Dedifferentiated amniotic fluid mesenchymal stem cell (primary cell): ENCODE measurements around the gene MYO5A.
"Not testable (repeated sequence)": the region's sequence is repeated elsewhere in the genome, so short reads cannot be mapped to it uniquely, and the experiment has no call there.

ENCODE experiments used
- DNase-seq: peaks from one replicate; pipeline ENCODE4 v3.0.0-alpha.2; 2016; ENCODE audit errors: extremely low spot score

The MYO5A gene

DNA sequence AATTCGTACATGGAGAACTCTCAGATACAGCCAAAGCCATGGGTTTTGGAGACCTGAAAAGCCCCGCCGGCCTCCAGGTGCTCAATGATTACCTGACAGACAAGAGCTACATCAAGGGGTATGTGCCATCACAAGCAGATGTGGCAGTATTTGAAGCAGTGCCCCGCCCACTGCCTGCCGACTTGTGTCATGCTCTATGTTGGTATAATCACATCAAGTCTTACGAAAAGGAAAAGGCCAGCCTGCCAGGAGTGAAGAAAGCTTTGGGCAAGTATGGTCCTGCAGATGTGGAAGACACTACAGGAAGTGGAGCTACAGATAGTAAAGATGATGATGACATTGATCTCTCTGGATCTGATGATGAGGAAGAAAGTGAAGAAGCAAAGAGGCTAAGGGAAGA, 23.5 kb downstream of the MYO5A start:
- DNase-seq: no peak

DNA sequence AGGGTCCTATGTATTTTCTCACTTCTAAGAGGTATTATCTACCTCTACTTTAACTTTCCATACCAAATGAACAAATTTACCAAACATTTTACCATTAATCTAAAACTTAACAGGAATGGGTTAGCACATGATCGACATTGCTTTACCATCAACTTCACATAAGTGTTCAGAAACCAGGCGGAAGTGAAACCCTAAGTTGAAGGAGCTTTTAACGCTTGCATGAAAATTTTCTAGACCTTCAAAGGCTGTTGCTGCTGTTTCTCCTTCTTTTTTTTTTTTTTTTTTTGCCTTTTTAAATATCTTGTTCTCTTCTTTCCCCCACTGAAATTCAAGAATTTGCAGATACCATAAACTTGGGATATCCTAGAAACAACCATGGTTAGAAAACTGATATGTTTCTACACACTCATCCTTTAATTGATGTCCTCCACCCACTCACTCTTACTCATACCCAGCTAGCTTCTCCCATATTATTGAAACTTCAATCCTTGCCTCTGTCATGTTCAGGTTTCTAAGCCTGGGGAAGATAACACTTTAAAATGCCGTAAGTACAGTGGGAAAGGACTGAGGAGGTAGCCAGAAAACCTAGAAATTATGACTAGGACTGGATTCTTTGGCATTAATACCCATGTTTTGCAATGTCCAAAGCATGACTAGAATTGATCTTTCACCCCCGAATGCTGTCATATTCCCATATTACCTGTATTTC, 24.7 kb downstream of the MYO5A start:
- no peak for DNase-seq

DNA sequence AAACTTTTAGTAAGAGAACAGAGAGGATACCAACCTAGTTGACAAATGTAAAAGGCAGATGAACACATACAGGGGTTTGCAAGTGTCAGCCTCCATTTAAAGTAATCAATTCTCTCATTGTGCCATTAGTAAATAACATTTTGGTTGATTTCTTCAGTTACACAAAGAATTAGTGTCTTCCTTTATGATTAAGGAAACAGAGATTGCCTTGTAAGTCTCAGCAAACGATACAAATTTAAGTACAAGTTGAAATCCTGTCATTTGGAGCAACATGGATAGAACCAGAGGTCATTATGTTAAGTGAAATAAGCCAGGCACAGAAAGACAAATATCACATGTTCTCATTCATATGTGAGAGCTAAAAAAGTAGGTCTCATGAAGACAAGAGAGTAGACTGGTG, 26.1 kb downstream of the MYO5A start:
- DNase-seq: no peak

DNA sequence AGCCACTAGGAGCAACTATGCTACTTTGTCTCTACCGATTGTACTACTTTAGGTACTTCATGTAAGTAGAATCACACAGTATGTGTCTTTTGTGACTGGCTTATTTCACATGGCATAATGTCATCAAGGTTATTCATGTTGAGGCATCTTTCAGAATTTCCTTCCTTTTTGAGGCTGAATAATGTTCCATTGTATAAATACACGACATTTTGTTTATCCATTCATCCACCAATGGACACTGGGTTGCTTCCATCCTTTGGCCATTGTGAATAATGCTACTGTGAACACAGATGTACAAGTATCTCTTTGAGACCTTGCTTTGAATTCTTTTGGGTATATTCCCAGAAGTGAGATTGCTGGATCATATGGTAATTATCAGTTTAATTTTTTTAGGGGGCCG, 29.2 kb downstream of the MYO5A start:
- no peak for DNase-seq

DNA sequence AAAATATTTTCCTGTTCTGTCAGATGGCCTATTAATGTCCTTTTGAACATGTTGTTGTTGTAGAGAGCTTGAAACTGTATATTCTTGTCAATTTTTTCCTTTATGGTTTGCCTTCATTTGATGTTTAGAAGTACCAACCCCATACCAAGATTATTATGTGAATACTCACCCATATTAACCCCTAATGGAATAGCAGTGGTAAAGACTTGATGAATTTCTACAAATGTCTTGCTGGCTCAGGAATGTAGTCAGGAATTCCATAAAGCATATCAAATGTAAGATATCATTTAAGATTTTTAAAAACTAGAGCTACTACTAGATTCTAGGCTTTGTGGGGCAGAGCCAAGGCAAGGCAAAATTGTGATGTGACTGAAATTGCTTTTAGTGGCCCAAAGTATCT, 30.0 kb downstream of the MYO5A start:
- DNase-seq: no peak

DNA sequence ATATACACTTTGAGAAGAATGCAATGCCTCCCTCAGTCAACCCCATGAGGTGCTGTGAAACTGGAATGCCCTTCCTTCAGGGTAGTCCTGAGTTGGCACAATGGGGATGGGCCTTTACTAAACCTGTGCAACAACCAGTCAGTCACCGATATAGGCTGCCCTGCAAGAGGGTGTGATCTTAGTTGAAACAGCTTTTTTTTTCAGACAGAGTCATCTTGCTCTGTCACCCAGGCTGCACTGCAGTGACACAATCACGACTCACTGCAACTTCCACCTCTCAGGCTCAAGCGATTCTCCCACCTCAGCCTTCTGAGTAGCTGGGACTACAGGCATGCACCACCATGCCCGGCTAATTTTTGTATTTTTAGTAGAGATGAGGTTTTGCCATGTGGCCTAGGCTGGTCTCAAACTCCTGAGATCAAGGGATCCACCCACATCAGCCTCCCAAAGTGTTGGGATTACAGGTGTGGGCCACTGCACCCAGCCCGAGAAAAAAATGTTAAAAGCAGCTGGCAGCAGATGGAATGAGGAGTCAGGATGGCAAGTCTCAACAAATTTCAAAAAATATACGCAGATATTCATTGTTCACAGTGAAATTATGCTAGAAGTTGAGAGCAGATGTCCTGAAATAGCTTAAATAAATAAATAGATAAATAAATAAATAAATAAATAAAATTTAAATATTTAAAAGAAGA, 31.8 kb downstream of the MYO5A start:
- no peak for DNase-seq

DNA sequence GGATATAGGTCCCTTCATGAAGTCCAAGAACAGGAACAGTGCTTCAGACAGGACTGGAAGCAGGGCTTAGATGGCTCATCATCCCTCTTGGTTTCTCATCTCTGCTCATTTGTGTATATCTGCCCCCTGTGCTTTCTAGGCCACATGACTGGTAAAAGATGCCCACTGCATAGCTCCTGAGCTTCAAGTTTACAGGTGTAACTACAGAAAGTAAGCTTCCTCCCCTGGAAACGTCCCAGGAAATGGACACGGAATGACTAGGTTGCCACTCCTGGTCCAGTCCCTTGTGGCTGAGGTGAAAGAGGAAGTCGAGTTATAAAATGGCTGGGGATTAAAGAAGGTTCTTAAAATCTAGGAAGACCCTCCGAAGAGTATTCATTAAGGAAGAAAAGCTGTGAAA, 32.5 kb downstream of the MYO5A start:
- no peak for DNase-seq

DNA sequence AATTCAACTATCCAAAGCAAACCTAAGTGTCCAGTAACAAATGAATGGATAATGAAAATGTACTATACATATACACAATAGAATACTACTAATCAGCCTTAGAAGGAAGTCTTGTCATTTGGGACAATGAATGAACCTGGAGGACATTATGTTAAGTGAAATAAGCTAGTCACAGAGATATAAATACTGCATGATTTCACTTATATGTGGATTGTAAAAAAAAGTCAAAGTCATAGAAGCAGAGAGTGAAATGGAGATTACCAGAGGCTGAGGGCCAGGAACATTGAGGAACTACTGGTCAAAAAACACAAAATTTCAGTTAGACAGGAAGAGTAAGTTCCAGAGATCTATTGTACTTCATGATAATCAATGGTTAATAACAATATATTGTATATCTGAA, 33.6 kb downstream of the MYO5A start:
- no peak for DNase-seq

DNA sequence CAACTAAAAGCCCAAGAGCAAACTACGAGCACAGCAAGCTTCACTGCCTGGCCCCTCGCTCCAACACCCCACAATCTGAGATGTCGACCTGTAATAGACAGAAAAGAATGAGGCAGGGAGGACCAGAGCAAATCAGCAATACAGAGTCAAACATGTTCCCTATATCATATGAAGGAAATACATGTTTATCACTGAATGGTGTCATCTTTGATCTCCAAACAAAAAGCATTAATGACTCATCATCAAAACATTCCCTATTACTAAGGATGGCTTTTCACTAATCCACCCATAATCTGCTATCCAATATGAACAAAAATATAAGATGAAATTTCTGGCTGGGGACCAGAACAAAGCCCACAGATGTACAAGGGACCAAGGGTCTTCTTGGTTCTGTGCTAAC, 34.7 kb downstream of the MYO5A start:
- DNase-seq: no peak

DNA sequence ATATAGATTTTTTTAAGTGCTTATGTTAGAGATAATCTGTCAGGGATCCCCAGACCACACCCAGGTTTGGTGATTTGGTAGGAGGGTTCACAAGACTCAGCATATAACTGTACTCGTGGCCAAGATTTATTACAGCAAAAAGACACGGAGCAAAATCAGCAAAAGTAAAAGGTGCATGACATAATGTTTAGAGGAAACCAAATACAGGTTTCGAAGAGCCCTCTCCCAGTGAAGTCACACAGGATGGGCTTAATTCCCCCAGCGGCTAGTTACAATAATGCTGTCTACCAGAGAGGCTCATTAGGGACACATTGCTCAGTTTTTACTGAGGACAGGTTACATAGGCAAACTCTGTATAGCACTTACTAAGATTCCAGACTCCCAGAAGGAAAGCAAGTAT, 36.5 kb downstream of the MYO5A start:
- no peak for DNase-seq

DNA sequence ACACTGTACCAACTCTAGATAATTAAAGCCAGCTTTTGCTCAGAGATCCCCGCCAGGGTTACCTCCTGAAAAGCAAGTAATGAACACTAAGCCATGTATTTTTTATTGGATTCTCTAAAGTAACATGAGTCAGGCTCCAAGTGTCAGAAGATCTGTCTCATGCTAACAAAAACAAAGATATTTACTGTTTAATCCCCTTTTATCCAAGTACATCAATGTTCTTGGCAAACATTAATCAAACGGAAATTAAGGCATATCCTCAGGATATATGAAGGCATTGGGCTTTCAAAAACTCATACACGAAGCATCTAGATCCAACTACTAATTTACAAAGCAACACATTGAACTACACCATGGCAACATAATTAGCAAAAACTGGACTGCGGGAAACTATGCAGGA, 37.2 kb downstream of the MYO5A start:
- DNase-seq: peak; percentile 25

DNA sequence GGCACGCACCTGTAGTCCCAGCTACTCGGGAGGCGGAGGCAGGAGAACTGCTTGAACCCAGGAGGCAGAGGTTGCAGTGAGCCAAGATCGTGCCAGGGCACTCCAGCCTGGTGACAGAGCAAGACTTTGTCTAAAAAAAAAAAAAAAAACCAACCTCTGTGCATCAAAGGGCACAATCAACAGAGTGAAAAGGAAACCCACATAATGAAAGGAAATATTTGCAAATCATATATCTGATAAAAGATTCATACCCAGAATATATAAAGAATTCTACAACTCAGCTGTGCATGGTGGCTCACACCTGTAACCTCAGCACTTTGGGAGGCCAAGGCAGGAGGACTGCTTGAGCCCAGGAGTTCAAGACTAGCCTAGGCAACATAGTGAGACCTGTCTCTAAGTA, 39.2 kb downstream of the MYO5A start:
- not testable (repeated sequence) for DNase-seq

DNA sequence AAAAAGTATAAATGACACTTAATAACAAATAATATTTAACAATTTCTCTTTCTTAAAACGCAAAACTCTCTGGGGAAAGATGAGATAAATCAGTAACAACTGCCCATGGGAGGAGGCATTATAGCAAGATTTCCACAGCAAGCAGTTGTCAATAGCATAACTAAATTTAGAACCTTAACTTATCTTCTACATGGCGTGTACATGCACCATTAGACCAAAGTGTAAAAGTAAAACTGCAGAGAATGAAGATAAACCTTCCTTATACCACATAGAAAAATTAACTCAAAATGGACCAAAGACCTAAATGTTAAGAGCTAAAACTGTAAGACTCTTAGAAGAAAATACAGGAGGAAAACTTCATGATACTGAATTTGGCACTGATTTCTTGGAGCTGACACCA, 39.9 kb downstream of the MYO5A start:
- DNase-seq: no peak

DNA sequence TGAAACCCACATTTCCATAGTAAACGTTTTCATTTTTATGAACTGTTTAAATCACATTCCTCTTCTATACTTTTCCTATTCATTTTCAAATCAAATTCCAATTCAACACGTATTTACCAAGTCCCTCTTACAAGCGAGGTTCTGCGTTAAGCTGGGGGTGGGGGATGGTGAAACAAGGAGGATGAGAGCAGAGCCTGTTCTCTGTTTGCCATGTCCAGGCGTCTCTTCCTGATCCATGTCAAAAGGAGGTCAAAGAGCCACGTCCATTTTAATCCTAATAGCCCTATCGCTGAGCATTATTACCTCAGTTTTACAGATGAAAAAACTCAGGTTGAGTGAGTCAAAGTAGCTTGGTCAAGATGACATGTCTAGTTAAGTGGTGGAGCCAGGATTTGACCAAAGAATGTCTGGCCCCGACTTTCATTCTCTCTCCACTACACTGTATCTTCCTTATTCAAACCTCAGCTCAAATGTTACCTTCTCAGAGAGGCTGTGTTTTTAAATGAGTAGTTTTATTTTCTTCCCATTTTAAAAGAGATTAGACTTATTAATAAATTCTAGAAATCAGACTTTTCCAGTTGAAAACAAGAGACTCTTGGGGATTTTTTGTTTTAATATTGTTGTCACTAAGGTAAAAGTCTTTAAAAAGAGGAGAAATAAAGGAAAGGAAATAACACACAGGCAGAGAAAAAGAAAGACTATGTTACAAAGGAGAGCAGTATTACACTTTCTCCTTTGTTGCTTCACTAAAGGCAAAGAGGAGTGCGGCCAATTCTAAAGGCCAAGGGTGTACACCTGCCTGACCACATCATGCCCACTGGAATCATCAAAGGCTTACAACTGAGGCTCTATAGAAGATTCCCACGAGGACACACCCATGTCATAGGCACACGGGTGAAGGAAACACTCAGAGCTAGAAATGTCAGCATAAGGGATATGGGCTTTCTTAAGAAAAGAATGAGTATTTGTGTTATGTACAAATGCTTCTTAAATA, 42.4 kb downstream of the MYO5A start:
- DNase-seq: no peak

DNA sequence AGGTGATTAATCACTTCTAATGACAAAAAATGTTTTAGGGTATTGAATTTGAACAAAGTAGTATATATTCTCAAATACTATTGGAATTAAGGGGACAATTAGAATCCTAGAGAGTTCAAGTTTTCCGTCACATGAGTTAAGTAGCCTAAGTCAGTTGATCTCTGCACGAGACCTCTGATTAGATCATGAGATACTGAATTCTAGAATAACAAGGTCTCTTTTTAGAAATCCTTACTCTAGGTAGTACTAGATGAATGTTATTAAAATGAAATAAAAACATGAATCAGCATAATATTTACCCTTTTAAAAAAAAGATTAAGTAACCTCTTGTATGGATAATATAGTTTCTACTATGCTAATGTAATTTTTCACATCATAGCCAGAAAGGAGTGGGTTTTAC, 43.4 kb downstream of the MYO5A start:
- no peak for DNase-seq

DNA sequence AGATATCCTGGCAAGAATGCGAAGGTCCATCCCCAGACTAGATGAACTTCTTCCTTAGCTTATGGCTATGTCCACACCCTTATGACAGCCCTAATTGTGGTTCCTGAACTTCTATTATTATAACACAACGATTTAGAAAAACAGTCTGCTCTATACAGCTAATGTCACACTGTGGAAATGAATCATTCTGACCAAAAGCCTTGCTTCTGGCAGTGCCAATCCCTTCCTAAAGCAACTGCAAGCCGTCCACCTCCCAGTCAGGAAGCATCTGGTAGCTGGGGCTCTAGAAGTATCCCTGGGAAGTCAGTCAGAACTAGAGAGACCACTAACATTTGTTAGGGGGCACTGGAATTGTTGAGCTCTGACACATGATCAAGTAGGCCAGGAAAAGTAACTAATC, 45.0 kb downstream of the MYO5A start:
- DNase-seq: peak; percentile 21

DNA sequence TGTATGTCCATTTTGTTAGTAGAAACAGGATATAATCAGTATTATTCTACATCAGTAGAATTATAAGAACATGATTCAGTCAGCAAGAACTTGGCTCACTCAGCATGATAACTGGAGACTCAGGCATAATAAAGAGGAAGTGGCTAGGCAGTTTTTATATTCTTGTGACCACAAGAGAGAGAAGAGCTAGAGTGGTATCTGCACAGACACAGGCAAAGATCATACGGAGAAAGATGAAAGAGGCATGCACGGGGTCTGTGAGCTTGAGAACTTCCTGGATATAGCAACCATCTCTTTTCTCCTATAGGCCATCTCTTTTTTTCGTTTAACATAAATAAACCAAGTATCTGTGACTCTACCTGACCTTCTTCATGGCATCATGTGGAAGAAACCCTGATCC, 46.8 kb downstream of the MYO5A start:
- DNase-seq: peak; percentile 46

DNA sequence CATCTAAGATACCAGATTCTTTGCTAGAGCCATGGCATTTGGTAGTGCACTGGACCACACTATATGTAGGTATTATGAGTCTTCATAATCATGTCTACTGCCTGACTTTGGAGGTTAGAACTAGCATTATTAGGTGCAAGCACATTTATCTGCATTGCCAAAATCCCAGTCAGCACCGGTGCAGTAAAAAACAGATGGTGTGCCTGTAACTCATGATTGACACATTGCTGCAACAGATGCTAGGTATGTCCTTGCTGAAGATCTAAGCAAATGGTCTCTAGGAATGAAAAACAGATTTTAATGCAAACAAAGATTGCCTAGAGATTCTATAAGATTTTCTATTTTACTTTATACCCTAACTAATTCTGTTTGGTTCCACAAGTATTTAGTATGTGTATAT, 47.7 kb downstream of the MYO5A start:
- DNase-seq: no peak

DNA sequence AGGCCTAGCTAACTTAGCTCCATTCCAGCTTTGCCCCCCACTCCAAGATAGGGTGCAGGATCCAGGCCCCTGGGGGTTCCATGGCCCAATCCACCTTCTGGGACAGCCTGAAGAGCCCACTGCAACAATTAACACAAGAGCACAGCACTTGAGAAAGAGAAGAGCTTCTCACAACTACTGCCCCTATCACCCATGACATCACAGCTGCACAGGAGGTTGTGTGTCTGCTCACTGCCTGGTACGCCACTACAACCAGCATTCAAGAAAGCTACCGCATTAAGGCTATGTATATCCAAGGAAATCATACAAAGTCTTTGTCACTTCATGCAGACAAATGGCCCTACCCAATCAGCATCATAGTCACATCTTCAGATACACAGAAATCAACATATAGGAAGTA, 62.0 kb downstream of the MYO5A start:
- DNase-seq: no peak

DNA sequence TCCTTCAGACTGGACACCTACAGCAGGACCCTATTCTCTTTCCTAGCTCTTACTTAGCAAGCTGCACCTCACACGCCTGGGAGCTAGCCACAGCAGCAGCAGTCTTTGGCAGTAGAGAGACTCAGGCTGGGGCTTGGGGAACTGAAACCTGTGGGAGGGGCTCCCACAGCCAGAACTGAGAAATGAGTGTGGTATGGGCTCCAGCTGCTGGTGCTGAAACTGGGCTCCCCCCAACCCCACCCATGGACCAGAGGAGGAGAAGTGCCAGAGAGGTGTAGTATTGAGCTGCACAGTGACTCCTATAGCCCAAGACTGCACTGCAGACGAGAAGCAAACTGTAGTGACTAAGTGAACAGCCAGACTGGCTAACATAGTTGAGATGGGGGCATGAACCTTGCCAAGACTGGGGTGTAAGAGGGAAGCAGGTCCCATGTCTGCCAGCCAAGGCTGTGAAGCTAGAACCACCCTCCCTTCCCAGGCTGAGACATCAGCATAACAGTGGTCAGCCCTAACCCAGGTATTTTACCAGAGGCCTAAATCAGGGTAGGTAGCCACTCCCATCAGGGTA, 62.5 kb downstream of the MYO5A start:
- DNase-seq: no peak

DNA sequence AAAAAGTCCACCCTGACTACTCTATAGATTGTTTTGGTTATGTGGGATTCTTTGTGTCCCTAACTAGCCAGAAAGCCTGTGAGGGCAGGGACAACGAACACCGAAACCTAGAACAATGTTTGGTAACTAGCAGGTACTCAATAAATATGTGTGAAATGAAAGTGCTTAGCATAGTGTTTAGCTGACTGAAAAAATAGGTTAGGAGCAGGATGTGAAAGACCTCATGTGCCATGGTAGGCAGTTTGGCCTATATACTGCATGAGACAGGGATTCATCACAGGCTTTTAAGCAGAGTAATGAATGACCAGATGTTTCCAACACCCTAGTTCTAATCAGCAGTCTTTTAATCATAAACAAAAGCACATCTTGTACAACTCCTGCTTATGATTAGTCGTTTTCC, 64.2 kb downstream of the MYO5A start:
- no peak for DNase-seq

DNA sequence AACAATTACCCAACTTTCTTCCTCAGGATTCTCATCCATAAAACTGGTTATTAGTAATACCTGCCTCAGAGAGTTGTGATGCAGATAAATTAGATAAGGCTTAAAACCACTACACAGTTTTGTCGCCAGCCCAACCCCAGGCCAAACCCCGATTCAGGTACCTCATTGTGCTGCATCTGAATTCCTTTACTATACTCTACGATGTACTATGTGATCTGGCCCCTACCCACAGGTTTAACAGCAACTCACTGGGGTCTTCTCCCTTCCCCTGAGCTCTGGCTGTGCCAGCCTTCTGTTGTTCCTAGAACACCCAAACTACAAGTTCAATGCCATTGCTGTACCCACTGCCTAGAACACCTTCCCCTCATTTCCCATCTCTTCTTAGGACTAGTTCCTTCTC, 64.6 kb downstream of the MYO5A start:
- no peak for DNase-seq
